Panc1 (cell line): ENCODE data around the gene RLIM.
"Not testable (repeated sequence)": the region's sequence is repeated elsewhere in the genome, so short reads cannot be mapped to it uniquely, and the experiment has no call there.

Source experiments
- CTCF ChIP-seq: fragments of 450-650 bp; IDR thresholded peaks from 2 replicates; pipeline ENCODE4 v1.5.1; 2017; ENCODE audit warnings: mild to moderate bottlenecking
- POLR2AphosphoS5 ChIP-seq: IDR thresholded peaks from 2 replicates; pipeline ENCODE4 v1.6.1; 2012; ENCODE audit warnings: mild to moderate bottlenecking, low read depth, low read length, moderate library complexity
- REST ChIP-seq, 2 experiments: IDR thresholded peaks; 2 replicates each; pipeline ENCODE4 v1.6.1; 2011 to 2012; ENCODE audit warnings: low read depth in 2 of 2, control low read depth in 1 of 2, low read length in 1 of 2, mild to moderate bottlenecking in 1 of 2, moderate library complexity in 1 of 2; ENCODE audit not compliant: insufficient read depth in 1 of 2
- SIN3A ChIP-seq: IDR thresholded peaks from 2 replicates; pipeline ENCODE4 v1.6.1; 2012; ENCODE audit warnings: low read depth, mild to moderate bottlenecking, low read length, moderate library complexity, borderline replicate concordance; ENCODE audit not compliant: insufficient read depth
- TCF7L2 ChIP-seq: IDR thresholded peaks from 2 replicates; pipeline ENCODE4 v1.6.1; 2011; ENCODE audit warnings: mild to moderate bottlenecking, low read depth, low read length, inconsistent platforms

DNA sequence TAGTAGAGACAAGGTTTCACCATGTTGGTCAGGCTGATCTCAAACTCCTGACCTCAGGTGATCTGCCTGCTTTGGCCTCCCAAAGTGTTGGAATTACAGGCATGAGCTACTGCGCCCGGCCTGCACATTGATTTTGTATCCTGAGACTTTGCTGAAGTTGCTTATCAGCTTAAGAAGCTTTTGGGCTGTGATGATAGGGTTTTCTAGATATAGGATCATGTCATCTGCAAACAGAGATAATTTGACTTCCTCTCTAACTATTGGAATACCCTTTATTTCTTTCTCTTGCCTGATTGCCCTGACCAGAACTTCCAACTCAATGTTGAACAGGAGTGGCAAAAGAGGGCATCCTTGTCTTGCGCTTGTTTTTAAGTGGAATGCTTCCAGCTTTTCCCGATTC lies 40.5 kb upstream of the RLIM start:
- not testable (repeated sequence) for TF ChIP-seq CTCF; POLR2AphosphoS5; REST (IDR thresholded peaks at IDR 0.05; ENCODE audit: insufficient read depth in 1 of 2, low read depth in 2 of 2, low read length in 1 of 2); SIN3A; TCF7L2
